Measurements from ENCODE around the gene PABPC1L.
A peak's percentile ranks its signal among the peaks of the same experiment; 100 is the strongest.

PABPC1L gene

DNA sequence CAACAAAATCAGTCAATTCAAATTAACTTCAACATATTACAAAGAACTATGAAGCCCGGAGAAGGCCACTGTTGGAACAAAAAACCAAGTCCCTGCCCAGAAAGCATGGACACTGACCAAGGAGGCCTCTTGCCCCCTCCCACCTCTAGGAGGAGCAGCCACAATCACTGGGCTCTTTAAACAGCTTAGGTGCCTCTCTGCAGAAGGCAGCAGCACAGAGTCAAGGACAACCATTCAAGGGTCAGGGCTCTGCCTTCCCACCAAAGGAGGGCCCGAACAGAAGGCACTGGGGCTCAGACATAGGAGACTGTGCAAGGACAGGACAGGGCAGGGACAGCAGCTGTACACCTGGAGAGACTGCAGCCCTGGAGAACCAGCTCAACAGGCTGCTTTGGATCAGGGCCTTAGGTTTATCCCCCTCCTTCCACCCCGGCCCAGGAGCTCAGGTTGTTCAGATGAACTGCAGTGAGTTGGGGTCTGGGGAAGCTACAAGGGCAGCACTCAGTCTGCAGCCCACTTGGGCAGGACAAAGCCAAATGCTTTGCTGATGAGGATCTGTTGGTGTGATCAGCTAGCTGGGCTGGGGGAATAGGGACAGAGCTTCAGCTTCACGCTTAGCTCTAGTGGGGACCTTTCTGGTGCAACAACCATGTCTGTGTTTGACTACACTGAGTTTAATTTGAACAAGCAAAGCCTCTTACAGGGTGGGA, 32.6 kb downstream of the PABPC1L start:
- no peak for DNase-seq (ENCODE audit: low spot score)

DNA sequence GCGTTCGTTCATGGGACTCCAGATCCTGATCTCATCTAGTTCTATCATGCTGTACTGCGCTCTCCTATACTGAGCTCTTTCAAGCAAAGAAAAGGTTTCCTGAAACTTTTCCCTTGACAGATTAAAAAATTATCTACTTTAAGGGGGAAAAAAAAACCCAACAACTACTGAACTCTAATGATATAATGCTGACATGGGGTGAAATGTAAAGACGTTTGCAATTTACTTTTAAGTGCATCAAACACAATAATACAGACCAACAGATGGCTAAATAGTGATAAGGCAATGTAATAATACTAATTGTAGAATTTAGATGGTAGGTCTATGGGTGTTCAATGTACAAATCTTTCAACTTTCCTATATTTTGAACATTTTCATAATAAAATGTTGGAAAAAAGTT, 34.0 kb downstream of the PABPC1L start:
- no peak for DNase-seq (ENCODE audit: low spot score)

DNA sequence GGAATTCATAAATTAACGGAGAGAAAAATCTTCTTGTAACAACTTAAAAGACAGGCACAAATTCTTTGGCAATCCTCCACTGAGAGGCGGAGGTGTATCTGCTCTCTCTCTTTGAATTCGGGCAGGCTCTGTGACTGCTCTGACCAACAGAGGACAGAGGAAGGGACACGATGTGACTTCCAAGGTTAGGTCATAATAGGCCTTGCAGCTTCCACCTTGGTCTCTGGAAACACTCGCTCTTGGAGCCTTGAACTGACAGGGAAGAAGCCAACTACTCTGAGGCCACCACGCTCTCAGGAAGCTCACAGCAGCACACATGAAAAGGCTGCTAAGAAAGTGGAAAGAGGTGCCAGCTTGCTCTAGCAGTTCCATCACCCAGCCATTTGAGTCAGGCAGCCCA, 35.4 kb downstream of the PABPC1L start:
- no peak for DNase-seq (ENCODE audit: low spot score)

DNA sequence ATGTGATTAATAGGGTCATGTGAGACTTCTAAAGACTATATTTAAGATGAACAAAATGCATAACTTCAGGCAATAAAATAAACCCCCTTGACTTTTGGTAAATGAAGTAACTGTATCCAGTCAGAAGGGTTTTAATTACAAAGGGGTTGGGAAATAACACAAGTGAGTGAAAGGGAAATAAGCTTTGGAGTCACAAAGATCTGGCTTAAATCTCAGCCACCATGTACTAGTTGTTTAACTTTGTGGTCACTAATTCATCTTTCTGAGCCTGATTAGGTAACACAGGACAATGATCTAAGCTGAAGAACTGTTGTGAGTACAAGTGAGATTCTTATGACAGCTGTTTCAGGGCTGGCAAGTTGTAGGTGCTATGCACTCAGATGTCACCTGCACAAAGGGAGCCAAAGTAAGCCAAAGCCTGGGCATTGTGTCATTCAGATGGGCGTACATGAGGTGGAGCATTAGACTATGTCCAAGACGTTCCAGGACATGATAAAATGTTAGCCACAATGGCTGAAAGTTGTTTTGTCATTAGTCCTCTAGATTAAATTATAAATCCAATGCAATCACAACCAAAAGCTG, 36.5 kb downstream of the PABPC1L start:
- DNase-seq (ENCODE audit: low spot score): no peak

DNA sequence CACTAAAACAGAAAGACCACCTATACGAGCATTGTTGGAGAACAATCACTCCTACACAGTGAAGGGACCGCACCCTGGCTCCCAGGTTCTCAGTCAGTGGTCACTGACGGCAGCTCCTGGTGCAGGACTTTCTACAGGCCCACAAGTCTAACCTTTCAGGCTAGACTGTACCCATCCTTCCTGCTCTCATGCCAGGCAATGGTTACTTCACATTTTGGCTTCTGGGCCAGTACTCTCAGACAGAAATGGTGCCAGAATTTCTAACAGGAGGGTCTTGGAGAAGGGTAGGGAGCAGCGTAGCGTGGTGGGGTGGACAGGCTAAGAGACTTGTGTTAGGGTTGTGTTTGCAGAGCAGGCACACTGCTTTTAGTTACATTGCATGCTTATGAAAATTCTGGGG, 38.2 kb downstream of the PABPC1L start:
- DNase-seq (ENCODE audit: low spot score): no peak

DNA sequence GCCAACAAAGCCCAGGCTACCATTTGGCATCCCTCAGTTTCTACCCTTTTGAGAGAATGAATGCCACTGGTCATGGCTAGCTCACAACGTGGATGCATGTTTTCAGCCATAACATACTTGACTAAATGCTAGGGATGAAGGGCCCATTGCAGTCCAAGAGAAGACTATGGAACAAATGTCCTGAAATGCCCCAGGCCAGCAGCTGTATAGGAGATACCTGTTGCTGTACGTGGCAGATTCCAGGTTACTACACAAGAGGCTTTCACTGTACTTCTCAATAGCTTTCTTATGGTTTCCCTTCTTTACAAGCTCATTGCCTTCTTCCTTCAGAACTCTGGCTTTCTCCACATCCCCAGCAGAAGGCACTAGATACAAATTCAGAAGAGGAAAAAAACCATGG, 38.7 kb downstream of the PABPC1L start:
- DNase-seq (ENCODE audit: low spot score): no peak

DNA sequence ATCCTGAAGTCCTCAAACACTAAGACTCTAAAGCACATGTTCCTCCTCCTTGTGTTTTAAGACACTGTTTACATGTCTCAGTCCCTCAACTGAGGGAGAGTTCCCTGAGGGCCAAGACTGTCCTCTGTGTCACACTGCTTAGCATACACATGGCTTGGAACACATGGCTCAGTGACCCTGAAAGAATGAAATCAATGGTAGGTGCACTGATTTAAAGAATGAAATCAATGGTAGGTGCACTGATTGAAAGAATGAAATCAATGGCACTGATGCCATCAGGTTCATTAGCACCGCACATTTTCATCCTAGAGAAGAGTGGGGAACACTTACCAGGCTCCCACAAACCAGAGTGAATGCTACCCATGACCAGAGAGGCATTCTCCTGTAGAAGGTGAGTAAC, 40.5 kb downstream of the PABPC1L start:
- no peak for DNase-seq (ENCODE audit: low spot score)

DNA sequence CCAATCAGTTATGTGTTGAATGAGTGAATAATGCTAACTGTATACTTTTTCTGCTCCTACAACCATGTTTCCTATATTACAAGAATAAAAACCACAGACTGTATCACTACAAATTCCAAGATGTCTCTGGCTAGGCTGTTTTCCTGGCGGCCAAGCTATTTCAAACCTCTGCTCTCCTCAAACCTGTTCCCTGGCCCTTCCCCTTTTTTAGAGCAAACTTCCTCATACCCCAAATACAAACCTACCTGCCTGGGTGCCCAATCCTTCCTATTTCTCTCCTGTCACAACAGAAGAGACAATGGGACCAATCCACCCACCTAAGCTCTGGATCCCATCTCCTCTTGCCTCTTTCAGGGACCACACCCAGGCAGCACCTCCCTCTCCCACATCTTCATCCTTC, 42.9 kb downstream of the PABPC1L start:
- no peak for DNase-seq (ENCODE audit: low spot score)

DNA sequence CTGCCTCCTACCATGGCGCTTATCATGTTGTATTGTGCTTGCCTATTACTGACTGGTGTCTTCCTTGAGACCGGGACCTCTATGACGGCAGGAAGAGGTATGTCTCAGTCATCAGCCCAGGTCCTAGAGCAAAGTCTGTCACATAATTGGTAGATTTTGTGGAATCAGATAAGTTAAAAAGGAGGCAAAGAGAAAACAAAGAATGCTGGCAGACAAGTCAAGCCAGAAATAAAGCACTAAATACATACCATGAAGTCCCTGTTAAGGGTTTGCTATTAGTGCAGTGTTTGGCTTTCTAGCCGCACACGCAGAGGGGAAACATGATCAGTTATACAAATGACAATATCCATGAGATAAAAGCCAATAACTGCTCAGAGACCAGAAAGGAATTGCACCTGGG, 44.4 kb downstream of the PABPC1L start:
- DNase-seq (ENCODE audit: low spot score): no peak

DNA sequence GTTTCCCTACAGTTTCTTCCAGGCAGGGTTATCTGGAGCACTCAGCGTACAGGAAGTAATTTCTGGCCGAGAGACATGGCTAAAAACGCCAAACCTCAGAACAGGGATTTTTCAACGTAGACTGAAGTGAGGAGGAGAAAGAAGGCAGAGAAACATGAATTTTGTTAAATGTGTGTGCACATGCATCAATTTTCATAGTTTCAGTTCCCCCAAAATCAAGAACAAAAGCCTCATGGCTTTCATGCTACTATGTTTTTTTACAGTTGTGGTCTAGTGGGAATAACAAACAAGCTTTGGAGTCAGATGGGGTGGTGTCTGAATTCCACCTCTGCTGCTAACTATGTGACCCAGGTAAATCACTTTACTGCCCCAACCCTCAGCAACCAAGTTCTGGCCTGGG, 45.4 kb downstream of the PABPC1L start:
- no peak for DNase-seq (ENCODE audit: low spot score)

DNA sequence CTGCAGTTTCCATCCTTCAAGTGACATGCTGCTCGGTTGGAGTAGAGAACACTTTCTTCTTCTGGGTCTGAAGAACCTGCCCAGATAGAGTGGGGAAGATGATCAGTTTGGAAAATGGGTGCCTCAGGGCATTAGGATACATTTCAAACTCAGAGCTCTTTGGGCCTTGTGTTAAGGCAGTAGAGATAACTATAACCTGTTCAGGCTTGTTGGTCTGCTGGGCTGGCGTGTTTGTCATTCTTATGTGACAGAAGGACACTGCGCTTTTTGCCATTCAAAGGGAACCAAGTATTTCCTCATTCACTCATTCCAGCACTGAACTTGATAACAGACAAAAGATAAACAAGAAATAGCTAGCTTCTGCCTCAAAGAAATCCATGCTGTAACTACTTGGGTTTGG, 46.5 kb downstream of the PABPC1L start:
- no peak for DNase-seq (ENCODE audit: low spot score)

DNA sequence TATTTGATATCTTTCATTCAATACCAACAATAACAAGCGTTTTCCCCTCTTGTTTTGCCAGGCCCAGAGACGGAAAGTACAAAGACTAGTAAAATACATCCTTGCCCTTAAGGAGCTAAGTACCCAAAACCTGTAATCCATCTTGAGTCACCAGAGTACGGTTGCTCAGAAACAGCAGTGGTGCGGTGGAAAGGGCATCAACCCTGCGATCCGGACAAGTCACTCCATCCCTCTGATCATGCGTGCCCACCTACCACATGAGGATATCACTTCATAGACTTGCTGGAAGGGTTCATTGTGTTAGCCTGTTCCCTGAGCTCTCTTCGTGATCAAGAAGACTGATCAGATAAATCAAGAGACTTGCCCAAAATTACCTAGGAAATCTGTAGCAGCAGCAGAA, 48.4 kb downstream of the PABPC1L start:
- DNase-seq (ENCODE audit: low spot score): no peak

DNA sequence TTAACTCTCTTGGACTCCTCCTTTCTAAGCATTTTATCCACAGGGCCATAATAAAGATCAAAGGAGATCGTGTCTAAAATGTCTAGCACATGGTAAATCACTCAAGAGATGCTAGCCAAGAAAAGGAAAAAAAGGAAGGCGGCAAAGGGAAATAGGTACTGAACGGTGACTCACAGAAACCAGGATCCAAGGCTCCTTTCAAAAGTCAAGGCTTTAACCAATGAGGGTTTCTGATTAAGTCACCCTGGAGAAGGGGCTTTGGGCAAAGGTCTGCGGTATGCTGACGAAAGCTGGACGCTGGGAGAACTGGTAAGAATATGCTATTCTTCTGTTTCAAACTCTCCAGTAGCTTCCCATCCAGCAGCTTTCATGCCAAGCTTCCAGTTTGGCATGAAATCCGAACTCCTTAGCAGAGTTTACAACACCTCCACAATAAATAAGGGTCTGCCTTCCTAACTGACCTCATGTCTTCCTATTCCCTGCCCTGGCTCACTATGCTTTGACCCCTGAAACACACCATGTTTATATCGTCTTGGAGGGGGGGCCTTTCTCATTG, 49.3 kb downstream of the PABPC1L start:
- DNase-seq (ENCODE audit: low spot score): no peak

DNA sequence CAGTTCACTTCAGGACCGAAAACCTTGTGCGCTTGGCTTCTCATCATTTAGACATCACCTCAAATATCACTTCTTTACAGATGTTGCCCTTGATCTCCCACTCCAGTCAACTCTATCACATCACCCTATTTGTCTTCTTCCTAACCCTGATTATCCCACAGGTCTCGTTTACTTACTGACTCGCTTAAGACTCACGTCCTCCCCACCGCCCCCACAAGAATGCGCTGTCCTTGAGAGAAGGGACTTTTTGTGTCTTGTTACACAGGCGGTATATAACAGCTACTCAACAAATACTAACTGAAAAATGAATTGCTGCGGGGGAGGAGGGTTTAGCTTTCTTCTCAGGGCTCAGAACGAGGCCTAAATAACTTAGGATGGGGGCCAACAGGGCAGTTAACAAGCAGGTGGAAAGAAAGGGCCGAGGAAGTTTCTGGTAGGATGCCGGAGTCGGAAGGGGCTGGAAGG, 49.8 kb downstream of the PABPC1L start:
- DNase-seq (ENCODE audit: low spot score): peak; percentile 37

DNA sequence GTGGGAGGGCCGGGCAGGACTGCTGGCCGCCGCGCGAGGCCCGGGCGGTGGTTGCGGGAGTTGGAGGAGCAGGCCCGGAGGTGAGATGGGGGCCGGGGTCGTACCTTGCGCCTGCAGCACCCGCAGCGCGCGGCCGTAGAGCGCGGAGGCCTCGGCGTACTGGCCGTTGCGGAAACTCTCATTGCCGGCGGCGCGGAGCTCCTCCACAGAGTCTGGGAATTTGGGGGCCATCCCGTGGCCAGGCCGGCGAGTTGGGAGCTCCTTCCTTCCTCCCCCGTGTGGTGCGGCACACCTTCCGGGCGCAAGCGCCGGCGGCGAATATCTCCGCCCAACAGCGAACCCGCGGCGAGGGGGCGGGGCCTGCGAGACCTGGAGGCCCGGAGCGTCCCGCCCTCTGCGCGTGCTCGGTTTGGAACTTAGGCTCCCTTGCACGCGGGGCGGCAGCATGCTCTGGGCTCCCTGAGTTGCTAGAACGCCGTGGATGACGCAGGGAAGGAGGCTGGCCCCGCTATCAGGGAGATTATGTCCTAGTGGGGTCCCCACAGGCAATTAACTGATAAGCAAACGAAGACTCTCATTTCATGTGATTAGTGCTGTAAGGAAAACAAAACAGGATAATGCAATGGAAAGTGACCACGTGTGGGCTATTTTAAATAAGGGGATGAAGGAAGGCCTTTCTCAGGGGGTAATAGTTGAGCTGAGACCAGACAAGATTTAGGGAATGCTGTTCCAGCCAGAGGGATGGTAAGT, 50.4 kb downstream of the PABPC1L start, which contains the start of gene TOMM34:
TOMM34 (minus strand) TSS at position 295 of the 750 bp plus-strand sequence; CDS start at position 231, 64 bp downstream.
- DNase-seq (ENCODE audit: low spot score): peak; percentile 99

DNA sequence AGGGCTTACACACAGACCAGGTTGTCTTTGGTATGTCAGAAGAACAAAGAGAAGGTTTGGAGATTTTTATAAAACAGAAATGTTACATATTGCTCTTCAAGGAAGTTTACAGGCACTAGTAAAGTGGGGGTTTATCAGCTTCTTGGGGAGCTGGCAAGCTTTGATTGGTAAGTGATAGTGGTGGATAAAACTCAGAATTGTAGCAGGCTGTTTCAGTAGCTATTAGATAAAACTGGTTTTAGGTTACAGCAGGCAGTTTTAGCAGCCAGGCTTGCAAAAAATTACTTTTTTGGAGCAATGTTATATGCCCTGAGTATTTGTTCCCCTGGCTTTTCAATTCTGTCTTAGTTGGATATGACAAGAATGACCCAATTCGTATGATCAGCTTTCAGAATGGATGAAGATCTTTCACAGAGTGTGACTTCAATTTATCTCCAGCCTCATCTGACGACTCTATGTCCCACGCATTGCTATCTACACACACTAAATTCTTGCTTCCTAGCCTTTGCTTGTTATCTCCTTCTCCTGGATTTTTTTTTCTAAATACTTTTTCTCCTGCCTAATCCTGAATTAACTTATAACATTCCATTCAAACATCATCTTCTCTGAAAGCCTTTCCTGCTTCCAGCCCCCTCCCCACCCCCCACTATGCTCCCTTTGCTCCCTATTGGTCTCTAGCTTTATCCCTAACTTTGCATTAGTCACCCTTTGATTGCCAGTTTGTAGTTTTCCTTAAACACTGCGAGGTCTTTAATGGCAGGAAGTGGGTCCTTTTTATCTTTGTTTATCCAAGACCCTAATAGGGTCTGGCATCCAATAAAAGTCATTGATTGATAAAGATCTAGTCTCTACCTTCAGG, 51.4 kb downstream of the PABPC1L start:
- DNase-seq (ENCODE audit: low spot score): no peak

DNA sequence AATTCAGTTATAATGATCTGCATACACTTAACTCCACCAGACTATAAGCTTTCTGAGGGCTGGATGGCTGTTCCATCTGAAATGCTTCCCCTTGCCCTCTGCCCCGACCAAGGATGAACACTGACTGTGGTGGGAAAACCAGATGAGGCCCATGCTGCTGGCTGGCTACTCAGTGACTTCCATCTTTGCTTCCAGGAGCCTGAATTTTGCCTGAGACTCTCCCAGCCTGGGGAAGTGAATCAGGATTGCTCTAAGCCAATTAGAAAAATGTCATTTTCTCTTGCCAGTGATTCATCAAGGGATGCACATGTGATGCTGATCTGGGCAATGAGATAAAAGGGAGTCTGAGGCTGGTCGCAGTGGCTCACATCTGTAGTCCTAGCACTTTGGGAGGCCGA, 52.0 kb downstream of the PABPC1L start:
- DNase-seq (ENCODE audit: low spot score): peak; percentile 55

DNA sequence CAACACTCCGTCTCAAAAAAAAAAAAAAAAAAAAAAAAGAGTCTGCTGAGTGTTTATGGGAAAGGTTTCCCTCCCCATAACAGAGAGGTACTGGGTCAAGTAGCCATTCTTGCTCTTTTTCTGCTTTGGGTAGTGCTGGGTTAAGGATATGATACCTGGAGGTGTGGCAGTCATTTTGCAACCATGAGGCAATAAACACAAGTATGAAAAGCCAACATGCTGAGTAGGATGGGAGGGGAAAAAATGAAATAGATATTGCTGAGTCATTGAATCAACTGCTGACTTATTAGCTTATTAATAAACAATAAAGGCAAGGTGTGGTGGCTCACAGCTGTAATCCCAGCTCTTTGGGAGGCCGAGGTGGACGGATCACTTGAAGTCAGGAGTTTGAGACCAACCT, 52.6 kb downstream of the PABPC1L start:
- no peak for DNase-seq (ENCODE audit: low spot score)

DNA sequence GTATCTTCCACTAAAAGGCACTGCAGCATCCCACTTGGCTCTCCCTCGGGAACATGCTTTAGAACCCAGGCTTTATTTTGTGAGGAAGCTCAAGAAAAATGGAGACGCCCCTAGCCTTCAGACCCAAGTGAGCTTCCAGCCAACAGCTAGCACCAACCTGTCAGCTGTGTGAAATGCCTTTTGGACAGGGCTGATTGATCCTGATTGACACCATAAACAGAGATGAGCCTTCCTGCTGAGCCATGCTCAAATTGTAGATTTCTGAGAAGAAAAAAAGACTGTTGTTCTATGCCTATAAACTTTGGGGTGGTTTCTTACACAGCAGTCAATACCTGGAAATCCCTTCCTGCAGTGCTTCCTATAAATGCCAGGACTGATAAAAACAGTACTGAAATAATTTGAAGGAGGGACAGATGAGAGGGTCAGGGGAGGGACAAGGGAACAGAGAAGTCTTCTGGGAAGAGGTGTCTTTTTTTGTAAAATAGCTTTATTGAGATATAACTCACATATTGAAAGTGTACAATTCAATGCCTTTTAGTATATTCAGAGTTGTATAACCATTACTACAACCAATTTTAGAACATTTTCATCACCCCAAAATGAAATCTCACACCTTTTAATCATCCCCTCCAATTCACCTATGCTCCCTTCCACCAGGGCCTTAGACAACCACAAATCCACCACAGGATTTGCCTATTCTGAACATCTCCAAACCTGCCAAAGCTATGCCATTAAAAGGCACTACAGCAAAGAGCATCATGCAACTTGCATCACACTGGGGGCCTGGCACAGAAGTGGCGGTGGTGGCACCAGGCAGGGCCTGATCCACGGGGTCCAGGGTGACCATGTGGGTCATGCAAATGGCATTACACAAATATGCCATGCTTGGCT, 53.7 kb downstream of the PABPC1L start:
- no peak for DNase-seq (ENCODE audit: low spot score)

DNA sequence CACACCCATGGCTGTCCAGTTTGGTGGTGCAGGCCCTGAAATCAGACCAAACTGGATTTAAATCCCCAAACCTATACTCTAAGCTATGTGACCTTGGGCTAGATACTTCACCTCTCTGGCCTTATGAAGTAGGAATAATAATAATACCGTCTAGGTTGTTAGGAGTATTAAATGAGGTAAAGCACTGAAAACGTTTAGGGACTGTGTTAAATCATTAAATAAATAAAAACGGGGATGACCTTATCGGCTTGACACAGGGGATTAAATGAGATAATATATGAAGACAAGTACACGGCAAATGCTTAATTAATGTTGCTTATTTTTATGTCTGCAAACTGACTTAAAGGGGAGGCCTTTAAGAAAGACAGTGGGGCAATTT, 55.8 kb downstream of the PABPC1L start:
- no peak for DNase-seq (ENCODE audit: low spot score)

All from AG08395 (cell line).